Hepatocyte (in vitro differentiated cells): ENCODE data around the gene BCL7C.

Source experiments
- EZH2phosphoT487 ChIP-seq: fragments of 200-600 bp; sonication (generic); IDR thresholded peaks from one replicate; pipeline ENCODE4 v1.6.1; 2018; ENCODE audit warnings: antibody characterized with exemption, mild to moderate bottlenecking, low read depth, moderate library complexity; ENCODE audit not compliant: unreplicated experiment, severe bottlenecking
- TF ChIP-seq, protein P1 (sequence below): fragments of 200-600 bp; sonication (generic); IDR thresholded peaks from 2 replicates; pipeline ENCODE4 v1.5.1; 2016; ENCODE audit warnings: antibody characterized with exemption, mild to moderate bottlenecking; ENCODE audit not compliant: poor library complexity

DNA sequence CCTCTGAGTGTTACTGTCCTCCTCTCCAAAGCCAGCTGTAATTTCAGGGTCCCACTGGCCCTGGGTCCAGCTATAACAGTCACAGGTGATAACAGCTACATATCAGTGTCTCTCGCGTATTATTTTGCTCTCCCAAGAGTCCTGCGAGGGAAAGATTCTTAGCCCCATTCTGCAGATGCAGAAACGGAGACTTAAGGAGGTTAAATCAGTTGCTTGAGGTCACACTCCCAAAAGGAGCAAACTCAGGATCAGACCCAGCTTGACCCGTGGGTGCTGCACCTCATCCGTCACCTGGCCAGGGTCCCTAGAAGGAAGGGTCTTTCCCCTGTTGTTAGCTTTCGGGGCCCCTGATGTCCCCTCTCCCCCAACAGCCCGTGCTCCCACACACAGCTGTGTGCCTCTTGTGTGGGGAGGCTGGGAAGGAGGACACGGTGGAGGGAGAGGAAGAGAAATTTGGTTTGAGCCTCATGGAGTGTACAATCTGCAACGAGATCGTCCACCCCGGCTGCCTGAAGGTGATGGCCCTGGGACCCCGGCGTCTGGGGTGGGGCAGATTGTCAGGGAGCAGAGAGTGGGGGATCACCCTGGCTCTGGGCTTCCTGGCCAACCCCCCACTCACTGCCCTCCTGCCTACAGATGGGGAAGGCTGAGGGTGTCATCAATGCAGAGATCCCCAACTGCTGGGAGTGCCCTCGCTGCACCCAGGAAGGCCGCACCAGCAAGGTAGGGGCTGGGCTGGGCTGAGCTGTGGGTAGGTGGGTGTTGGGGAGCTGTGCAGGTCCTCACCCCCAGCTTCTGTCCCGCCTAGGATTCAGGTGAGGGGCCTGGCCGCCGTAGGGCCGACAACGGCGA, 33.3 kb upstream of the BCL7C start:
- TF ChIP-seq, protein P1, sequence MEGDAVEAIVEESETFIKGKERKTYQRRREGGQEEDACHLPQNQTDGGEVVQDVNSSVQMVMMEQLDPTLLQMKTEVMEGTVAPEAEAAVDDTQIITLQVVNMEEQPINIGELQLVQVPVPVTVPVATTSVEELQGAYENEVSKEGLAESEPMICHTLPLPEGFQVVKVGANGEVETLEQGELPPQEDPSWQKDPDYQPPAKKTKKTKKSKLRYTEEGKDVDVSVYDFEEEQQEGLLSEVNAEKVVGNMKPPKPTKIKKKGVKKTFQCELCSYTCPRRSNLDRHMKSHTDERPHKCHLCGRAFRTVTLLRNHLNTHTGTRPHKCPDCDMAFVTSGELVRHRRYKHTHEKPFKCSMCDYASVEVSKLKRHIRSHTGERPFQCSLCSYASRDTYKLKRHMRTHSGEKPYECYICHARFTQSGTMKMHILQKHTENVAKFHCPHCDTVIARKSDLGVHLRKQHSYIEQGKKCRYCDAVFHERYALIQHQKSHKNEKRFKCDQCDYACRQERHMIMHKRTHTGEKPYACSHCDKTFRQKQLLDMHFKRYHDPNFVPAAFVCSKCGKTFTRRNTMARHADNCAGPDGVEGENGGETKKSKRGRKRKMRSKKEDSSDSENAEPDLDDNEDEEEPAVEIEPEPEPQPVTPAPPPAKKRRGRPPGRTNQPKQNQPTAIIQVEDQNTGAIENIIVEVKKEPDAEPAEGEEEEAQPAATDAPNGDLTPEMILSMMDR: no peak
- TF ChIP-seq EZH2phosphoT487: no peak
